Cardiac ventricle fibroblast (primary cell): ENCODE results near the gene MGAT1. TPM values are rescaled to one million over a fixed set of nuclear protein-coding genes. Genes with fewer than 3 reads are reported as not detected.

Experiments used
- total RNA-seq: library from RNA; depleted of rRNA; stranded (reverse); fragments of >200 nt; gene quantifications from 2 replicates; pipeline ENCODE4 v1.2.3, GENCODE V29; 2015

The MGAT1 gene
- 134 and 151 TPM in 2 replicates for total RNA-seq

DNA sequence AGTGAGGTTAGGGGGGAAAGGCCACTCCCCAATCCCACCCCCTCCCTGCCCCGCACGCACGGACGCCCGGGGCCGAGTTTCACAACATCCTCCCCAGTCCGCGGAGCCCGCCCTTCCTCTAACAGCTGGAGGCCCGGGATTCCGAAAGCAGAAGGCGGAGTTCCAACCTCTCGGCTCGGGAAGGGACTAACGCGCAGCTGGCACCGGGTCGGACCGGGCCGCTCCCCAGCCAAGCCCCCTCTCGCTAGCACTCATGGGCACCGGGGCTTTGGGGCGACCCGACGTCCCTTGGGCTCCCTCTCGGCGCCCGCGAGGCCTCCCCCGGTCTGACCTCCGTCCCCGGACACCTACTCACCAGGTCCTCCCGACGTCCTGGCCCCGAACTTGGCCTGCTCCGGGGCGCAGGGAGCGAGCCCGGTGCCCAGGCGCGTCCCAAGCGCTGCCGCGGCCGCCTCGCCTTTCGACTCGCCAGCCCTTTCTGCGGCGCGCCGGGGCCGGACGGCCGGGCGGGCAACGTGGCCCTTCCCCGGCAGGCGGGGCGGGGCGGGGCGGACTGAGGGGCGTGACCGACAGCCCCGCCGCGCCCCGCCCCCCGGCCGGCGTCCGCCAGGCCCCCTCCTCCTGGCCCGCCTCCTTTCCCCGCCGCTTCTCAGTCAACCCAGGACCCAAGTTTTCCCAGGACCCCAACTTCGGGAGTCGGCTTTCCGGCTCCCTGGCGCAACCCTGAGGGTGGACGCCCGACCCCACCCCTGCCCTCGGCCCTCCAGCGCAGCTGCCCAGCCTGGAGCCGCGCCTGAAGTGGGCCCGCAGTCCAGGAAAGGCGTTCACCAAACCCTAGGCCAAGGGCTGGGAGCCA lies at the start of gene MGAT1:
MGAT1 (minus strand) TSS at position 482 of the 856 bp plus-strand sequence. CDS start 9,835 bp downstream, outside the sequence.

DNA sequence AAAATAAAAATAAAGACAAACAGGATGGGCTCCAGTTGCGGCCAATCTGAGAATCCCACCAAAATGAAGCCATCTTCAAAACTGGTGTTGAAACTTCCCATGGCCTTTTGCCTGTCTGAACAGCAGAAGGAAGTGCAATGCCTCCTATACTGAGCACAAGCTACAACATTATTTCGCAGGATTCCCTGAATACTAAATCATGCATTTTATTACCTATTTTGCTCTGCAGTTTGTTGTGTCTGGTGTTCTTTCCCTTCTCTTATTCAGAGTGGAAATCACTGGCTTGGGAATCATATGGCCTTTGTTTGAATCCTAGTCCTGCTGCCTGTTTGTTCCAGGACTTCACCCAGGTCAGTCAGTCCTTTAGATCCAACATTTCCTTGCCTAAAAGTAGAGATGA lies 62.6 kb downstream of the MGAT1 start, which contains the start of gene OR2Y1:
OR2Y1 (minus strand) TSS at position 101 of the 400 bp plus-strand sequence; CDS start at position 101, 0 bp downstream.

Other genes starting within 250 kb of the MGAT1 start
- gene SCGB3A1, start 211.3 kb downstream of the MGAT1 start, total RNA-seq = not detected in 2 replicates
- gene FLT4, start 153.2 kb downstream of the MGAT1 start, total RNA-seq = 2.0 and 2.8 TPM in 2 replicates
- gene OR2Y1, start 62.7 kb downstream of the MGAT1 start, total RNA-seq = not detected in 2 replicates
- gene ZFP62, start 58.5 kb upstream of the MGAT1 start, total RNA-seq = 18.7 and 26.9 TPM in 2 replicates
- not detected in 2 replicates for gene BTNL8, start 96.4 kb upstream of the MGAT1 start, total RNA-seq
- gene BTNL3, start 186.0 kb upstream of the MGAT1 start, total RNA-seq = not detected in 2 replicates
- gene BTNL9, start 237.5 kb upstream of the MGAT1 start, total RNA-seq = 0.19 and 0.34 TPM in 2 replicates